Thyroid gland (tissue), 4 donors: Measurements from ENCODE around the gene PHLPP1.

Experiments
- POLR2A ChIP-seq, 2 donors: fragments of 450-650 bp; IDR thresholded peaks; one replicate each; pipeline ENCODE4 v1.6.1; 2017; ENCODE audit warnings: antibody characterized with exemption in 2 of 2, mild to moderate bottlenecking in 2 of 2, moderate library complexity in 1 of 2
- TF ChIP-seq, protein P1 (sequence below), 6 experiments: fragments of 200-600 bp in 3 of 6; fragments of 450-650 bp in 3 of 6; sonication (generic) in 3 of 6; IDR thresholded peaks; one replicate each; pipeline ENCODE4 v1.5.1; 2016 to 2019; ENCODE audit warnings: antibody characterized with exemption in 6 of 6, mild to moderate bottlenecking in 2 of 6, inconsistent platforms in 1 of 6, moderate library complexity in 1 of 6

DNA sequence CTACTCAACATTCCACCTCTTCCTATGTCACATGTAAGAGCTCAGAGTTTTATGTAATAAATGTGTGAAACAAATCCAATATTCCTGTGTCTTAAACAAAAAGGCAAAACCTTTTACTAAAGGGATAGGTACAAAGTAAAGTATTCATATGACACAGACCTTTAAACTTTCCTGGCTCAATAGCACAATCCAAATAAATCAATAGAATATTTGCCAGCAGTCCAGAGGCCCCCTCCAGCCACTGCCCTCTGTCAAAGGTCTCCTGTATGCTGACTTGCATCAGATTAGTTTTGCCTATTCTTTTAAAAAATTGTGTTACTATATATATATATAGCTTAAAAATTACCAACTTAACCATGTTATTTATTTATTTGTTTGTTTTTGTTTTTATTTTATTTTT, 17.7 kb upstream of the PHLPP1 start:
- TF ChIP-seq, protein P1, sequence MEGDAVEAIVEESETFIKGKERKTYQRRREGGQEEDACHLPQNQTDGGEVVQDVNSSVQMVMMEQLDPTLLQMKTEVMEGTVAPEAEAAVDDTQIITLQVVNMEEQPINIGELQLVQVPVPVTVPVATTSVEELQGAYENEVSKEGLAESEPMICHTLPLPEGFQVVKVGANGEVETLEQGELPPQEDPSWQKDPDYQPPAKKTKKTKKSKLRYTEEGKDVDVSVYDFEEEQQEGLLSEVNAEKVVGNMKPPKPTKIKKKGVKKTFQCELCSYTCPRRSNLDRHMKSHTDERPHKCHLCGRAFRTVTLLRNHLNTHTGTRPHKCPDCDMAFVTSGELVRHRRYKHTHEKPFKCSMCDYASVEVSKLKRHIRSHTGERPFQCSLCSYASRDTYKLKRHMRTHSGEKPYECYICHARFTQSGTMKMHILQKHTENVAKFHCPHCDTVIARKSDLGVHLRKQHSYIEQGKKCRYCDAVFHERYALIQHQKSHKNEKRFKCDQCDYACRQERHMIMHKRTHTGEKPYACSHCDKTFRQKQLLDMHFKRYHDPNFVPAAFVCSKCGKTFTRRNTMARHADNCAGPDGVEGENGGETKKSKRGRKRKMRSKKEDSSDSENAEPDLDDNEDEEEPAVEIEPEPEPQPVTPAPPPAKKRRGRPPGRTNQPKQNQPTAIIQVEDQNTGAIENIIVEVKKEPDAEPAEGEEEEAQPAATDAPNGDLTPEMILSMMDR (IDR thresholded peaks at IDR 0.05): no peak
- TF ChIP-seq POLR2A (IDR thresholded peaks at IDR 0.05): no peak
